ENCODE data around the gene HSPA8. TPM values are rescaled to one million over a fixed set of nuclear protein-coding genes. Genes with fewer than 3 reads are reported as not detected.
A peak's percentile ranks its signal among the peaks of the same experiment; 100 is the strongest.

HSPA8 gene
- total and polyA plus RNA-seq, 10 of the 15 experiments (the other 5 are each of a cell fraction or from before 2014, with no cell fraction given) = 1,190 to 3,205 (median 2,045) TPM

- TF ChIP-seq, protein P1, sequence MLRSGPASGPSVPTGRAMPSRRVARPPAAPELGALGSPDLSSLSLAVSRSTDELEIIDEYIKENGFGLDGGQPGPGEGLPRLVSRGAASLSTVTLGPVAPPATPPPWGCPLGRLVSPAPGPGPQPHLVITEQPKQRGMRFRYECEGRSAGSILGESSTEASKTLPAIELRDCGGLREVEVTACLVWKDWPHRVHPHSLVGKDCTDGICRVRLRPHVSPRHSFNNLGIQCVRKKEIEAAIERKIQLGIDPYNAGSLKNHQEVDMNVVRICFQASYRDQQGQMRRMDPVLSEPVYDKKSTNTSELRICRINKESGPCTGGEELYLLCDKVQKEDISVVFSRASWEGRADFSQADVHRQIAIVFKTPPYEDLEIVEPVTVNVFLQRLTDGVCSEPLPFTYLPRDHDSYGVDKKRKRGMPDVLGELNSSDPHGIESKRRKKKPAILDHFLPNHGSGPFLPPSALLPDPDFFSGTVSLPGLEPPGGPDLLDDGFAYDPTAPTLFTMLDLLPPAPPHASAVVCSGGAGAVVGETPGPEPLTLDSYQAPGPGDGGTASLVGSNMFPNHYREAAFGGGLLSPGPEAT (IDR thresholded peaks at IDR 0.05; ENCODE audit: low read depth) = 0 out of 2 replicates have a peak, but pooled peaks have one; percentile 4
- TF ChIP-seq IKZF2 (IDR thresholded peaks at IDR 0.05) (peak in 1 of 2 experiments; percentile 5; a peak in 1 of 4 replicates), ESRRA (IDR thresholded peaks at IDR 0.05; ENCODE audit: low read length) (no peak), MYB (IDR thresholded peaks at IDR 0.05; ENCODE audit: borderline replicate concordance, low read depth, low read length) (no peak), TCF3 (IDR thresholded peaks at IDR 0.05; ENCODE audit: borderline replicate concordance, insufficient read depth, low read depth, low read length) (no peak; the same call in 1 of the 2 replicates), RAD51 (IDR thresholded peaks at IDR 0.05) (0 out of 2 replicates have a peak, but pooled peaks have one; percentile 23), PBX3 (IDR thresholded peaks at IDR 0.05; ENCODE audit: insufficient replicate concordance, low read depth, low read length) (no peak), EED (IDR thresholded peaks at IDR 0.05; ENCODE audit: low read depth) (no peak), RFX5 (IDR thresholded peaks at IDR 0.05; ENCODE audit: low read depth, low read length) (no peak), POLR2A (IDR thresholded peaks at IDR 0.05; ENCODE audit: low read depth, low read length) (peak; percentile 91), ZBED1 (IDR thresholded peaks at IDR 0.05; ENCODE audit: borderline replicate concordance) (peak; percentile 63), SUZ12 (IDR thresholded peaks at IDR 0.05; ENCODE audit: unreplicated experiment) (no peak), HDGF (IDR thresholded peaks at IDR 0.05) (no peak), ZNF622 (IDR thresholded peaks at IDR 0.05) (no peak), SUPT20H (IDR thresholded peaks at IDR 0.05; ENCODE audit: borderline replicate concordance, control insufficient read depth, low read depth, low read length) (no peak), NR2C2 (IDR thresholded peaks at IDR 0.05; ENCODE audit: borderline replicate concordance, control insufficient read depth, insufficient read length, low read depth) (no peak), FOXM1 (IDR thresholded peaks at IDR 0.05; ENCODE audit: low read depth, low read length) (peak; percentile 77; the same call in 1 of the 2 replicates), HDAC2 (IDR thresholded peaks at IDR 0.05) (no peak), SREBF1 (IDR thresholded peaks at IDR 0.05; ENCODE audit: low read length) (no peak), YBX1 (IDR thresholded peaks at IDR 0.05) (no peak), EZH2 (IDR thresholded peaks at IDR 0.05; ENCODE audit: borderline replicate concordance, control insufficient read depth, low read depth, low read length) (no peak), NRF1 (conservative IDR thresholded peaks at IDR 0.05; ENCODE audit: low read depth, low read length) (no peak)
- TF ChIP-seq, protein P2, sequence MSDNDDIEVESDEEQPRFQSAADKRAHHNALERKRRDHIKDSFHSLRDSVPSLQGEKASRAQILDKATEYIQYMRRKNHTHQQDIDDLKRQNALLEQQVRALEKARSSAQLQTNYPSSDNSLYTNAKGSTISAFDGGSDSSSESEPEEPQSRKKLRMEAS (IDR thresholded peaks at IDR 0.05; ENCODE audit: low read depth, low read length) = peak; percentile 59; the same call in 1 of the 2 replicates
- TF ChIP-seq, protein P3, sequence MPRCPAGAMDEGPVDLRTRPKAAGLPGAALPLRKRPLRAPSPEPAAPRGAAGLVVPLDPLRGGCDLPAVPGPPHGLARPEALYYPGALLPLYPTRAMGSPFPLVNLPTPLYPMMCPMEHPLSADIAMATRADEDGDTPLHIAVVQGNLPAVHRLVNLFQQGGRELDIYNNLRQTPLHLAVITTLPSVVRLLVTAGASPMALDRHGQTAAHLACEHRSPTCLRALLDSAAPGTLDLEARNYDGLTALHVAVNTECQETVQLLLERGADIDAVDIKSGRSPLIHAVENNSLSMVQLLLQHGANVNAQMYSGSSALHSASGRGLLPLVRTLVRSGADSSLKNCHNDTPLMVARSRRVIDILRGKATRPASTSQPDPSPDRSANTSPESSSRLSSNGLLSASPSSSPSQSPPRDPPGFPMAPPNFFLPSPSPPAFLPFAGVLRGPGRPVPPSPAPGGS (IDR thresholded peaks at IDR 0.05; ENCODE audit: borderline replicate concordance, insufficient read depth, low read depth, low read length, poor library complexity, severe bottlenecking) = no peak
Observed at GRCh38 chr11:123061403-123062157, at the start of gene HSPA8 (continued).

Measured in GM12878 (cell line).